Right lobe of liver (tissue), 6 donors: ENCODE data around the gene C10orf67. TPM values are rescaled to one million over a fixed set of nuclear protein-coding genes. Genes with fewer than 3 reads are reported as not detected.
"Not testable (repeated sequence)": the region's sequence is repeated elsewhere in the genome, so short reads cannot be mapped to it uniquely, and the experiment has no call there.

Source experiments
- ATAC-seq, 4 donors: fragments of 200-7000 bp; cut with Tn5 transposase; one replicate each; pipeline ENCODE4 v1.9.1; 2020; ENCODE audit warnings: mild to moderate bottlenecking in 4 of 4, moderate library complexity in 4 of 4
- DNase-seq, 3 donors: peaks; one replicate each; pipeline ENCODE4 v3.0.0-alpha.2; 2020
- H3K27ac ChIP-seq, 3 donors: fragments of 200-600 bp; one replicate each; pipeline ENCODE4 v1.8.0; 2022
- H3K27me3 ChIP-seq, 2 donors: fragments of 200-600 bp; one replicate each; pipeline ENCODE4 v1.8.0; 2022
- H3K36me3 ChIP-seq, 4 donors: fragments of 200-600 bp; sonication (generic) in 1 of 4; one replicate each; pipeline versions ENCODE4 v1.5.1 to v1.8.0; 2017 to 2022; ENCODE audit warnings: control low read depth in 1 of 4
- H3K4me1 ChIP-seq, 4 donors: fragments of 200-600 bp; sonication (generic) in 1 of 4; one replicate each; pipeline versions ENCODE4 v1.5.1 to v1.8.0; 2017 to 2022; ENCODE audit warnings: control low read depth in 1 of 4
- H3K4me3 ChIP-seq, 3 donors: fragments of 200-600 bp; one replicate each; pipeline ENCODE4 v1.8.0; 2022
- H3K9me3 ChIP-seq, 4 donors: fragments of 200-600 bp; sonication (generic) in 1 of 4; one replicate each; pipeline versions ENCODE4 v1.5.1 to v1.8.0; 2017 to 2022; ENCODE audit warnings: control low read depth in 1 of 4
- CTCF ChIP-seq, 4 donors: fragments of 200-600 bp in 3 of 4; fragments of 450-650 bp in 1 of 4; IDR thresholded peaks; one replicate each; pipeline versions ENCODE4 v1.5.1 to v1.8.0; 2016 to 2022; ENCODE audit warnings: antibody characterized with exemption in 4 of 4, mild to moderate bottlenecking in 2 of 4
- POLR2A ChIP-seq: fragments of 450-650 bp; IDR thresholded peaks from one replicate; pipeline ENCODE4 v1.6.1; 2017; ENCODE audit warnings: antibody characterized with exemption, mild to moderate bottlenecking
- WGBS: methylation state at CpG from one replicate; pipeline ENCODE4 v1.1.6; 2018; ENCODE audit warnings: low coverage, low lambda C conversion rate; ENCODE audit not compliant: insufficient coverage; ENCODE audit errors: missing lambda C conversion rate; 5-methylcytosine and 5-hydroxymethylcytosine counted together
- intact Hi-C, 2 donors: fragments of 100-400 bp; cut with DNase I; formaldehyde crosslinking; loops; one replicate each; pipeline versions ENCODE4 v1.11.2 to v1.14.1; 2022
- total RNA-seq, 6 experiments: library from RNA; depleted of rRNA in 2 of 6; stranded (reverse); fragments of >200 nt in 2 of 6; fragmentation: NEBNext Ultra II Directional in 3 of 6; extraction: Animal tissue kit (Norgen Biotek cat#: 25700) in 3 of 6; gene quantifications; one replicate each; pipeline versions ENCODE4 v1.1.0 to v1.2.4, GENCODE V29; 2016 to 2023
- donor health status: DM: no; HTN: yes; CAD: no.
- donor health status: DM: no; HTN: no; CAD: no.
- donor health status: DM: no; HTN: no; CAD: no.
- donor health status: DM: no; HTN: yes; CAD: no.
- donor health status: DM: no; HTN: yes; CAD: no.

The C10orf67 gene
- total RNA-seq, 6 experiments from 2014 or later: not detected

DNA sequence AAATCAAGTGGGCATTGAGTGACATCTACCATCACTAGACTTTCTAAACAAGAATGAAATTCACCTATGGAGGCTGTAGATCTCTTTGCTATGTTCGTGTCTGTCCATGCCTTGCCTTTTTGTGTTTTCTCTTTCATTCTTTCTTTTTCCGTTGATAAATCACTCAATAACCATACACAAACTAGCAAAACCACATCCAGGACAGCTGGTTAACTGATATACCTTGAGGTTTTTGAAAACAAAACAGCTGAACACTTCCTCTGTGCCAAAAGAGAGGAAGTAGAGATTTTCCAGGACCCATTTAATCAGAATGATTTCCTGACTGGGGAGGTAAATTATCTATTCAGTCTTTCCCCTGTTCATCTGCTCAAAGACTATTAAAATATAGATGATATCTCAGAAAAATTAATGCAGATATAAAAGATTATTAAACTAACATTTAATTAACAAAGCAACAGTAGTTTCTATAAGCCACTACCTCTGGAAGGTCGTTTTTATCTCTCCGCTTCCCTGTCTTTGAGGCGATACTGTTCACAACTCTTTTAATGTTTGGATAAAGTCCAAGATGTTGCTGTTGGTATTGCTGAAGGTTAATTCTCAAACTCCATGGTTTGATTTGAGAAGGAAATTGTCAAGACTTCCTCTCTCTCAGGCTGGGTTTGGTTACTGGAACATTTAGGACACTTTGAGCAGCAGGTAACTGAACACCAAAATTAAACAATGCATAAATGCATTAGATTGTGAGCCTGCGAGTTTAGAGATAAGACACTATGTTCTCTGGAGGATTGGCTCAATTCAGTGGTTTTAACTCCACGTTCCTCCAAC lies 24.4 kb upstream of the C10orf67 start:
- no peaks in the 10 kb centered on the region for H3K9me3 ChIP-seq
- ATAC-seq: no peak
- no peak overlapping the region for H3K4me3 ChIP-seq
- intact Hi-C loops: no loop called here
- no peak for DNase-seq
- no peak overlapping the region for H3K27ac ChIP-seq
- H3K27me3 ChIP-seq: no peaks in the 10 kb centered on the region
- H3K4me1 ChIP-seq: no peaks in the 10 kb centered on the region
- TF ChIP-seq CTCF (IDR thresholded peaks at IDR 0.05): no peak
- no peak for TF ChIP-seq POLR2A
- H3K36me3 ChIP-seq: no peaks in the 10 kb centered on the region
- WGBS: 39% methylated on average over 7 of the region's 7 CpGs

DNA sequence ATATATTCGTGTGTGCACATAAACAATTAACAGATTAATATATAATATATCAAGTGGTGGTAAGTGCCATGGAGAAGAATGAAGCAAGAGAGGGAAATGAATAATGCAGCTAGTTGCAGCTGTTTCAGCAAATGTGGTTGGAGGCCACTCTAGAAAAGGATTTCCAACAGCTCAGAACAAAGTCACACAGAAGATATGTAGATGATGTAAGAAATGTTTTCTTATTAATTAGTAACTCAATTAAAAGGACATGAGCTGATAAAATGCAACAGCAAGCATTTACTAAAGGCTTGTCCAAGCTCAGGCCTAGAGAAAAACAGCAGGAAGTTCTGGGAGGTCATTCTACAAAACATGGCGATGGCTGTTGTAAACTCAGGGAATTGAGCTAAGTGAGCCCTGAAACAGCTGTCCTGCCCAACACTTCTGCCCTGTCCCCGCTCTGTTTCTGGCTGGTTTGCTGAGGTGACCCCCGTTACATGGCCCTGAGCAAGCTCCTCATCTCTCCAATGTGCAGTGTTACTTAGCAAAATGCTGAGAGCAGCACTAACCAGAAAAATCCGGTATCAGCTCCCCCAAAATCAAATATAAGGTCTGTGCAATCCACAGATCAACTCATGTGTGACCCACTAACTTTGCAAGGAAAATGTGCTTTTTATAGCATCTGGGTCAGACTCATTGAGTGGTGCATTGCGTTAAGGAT lies 23.4 kb upstream of the C10orf67 start:
- Histone ChIP-seq H3K4me1 (no peaks in the 10 kb centered on the region), H3K4me3 (no peak overlapping the region), H3K27ac (no peak overlapping the region), H3K9me3 (no peaks in the 10 kb centered on the region), H3K36me3 (no peaks in the 10 kb centered on the region), H3K27me3 (no peaks in the 10 kb centered on the region)
- TF ChIP-seq POLR2A: no peak
- no peak for TF ChIP-seq CTCF (IDR thresholded peaks at IDR 0.05)
- WGBS: 77% methylated on average over 6 of the region's 6 CpGs
- intact Hi-C loops: no loop called here
- DNase-seq (no peak), ATAC-seq (no peak)

DNA sequence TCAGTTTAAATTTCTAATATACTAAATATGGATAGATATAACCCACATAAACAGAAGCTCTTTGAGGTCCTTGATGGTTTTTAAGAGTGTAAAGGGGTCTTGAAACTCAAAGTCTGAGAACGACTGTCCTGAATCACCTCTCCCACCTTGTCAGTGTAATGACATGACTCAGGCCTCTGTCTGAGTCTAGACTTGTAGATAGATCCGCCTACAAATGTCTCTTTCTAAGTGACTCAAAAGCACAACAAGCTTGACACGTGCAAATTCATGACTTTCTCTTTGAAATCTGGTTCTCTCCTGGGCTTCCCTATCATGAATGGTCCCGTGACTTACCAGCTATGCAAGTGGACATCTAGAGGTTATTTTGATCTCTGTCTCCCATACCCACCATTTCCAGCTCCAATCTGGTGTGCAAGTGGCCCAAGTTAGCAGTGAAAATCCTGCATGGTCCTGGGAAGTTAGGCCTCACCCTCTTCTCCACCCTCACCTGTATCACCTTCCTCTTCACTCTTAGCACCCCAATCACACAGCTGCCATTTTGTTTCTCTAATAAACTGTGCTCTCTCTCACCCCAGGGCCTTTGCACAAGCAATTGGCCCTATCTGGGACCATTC lies 20.9 kb upstream of the C10orf67 start:
- H3K36me3 ChIP-seq, H3K9me3 ChIP-seq, H3K27ac ChIP-seq, H3K27me3 ChIP-seq, H3K4me3 ChIP-seq, ATAC-seq, DNase-seq, intact Hi-C loops, H3K4me1 ChIP-seq: not testable (repeated sequence)
- WGBS: 78% methylated on average over 4 of the region's 4 CpGs

GRCh38 chr10:23364378-23364777 lies 19.8 kb upstream of the C10orf67 start:
- WGBS: 55% methylated on average over 5 of the region's 5 CpGs
- intact Hi-C loops: no loop called here
- no peaks in the 10 kb centered on the region for H3K27me3 ChIP-seq
- no peak overlapping the region for H3K27ac ChIP-seq
- DNase-seq: no peak
- ATAC-seq: no peak
- no peaks in the 10 kb centered on the region for H3K36me3 ChIP-seq
- H3K4me1 ChIP-seq: no peaks in the 10 kb centered on the region
- H3K9me3 ChIP-seq: no peaks in the 10 kb centered on the region
- TF ChIP-seq CTCF (IDR thresholded peaks at IDR 0.05) (no peak), POLR2A (no peak)
- no peak overlapping the region for H3K4me3 ChIP-seq

- intact Hi-C loops: no loop called here
- Histone ChIP-seq H3K4me3 (no peak overlapping the region), H3K27ac (no peak overlapping the region), H3K9me3 (no peaks in the 10 kb centered on the region), H3K36me3 (no peaks in the 10 kb centered on the region), H3K4me1 (no peaks in the 10 kb centered on the region), H3K27me3 (no peaks in the 10 kb centered on the region)
- 74% methylated on average over 4 of the region's 5 CpGs for WGBS
- DNase-seq (no peak), ATAC-seq (no peak)
- TF ChIP-seq POLR2A (no peak), CTCF (IDR thresholded peaks at IDR 0.05) (no peak)
Measured at GRCh38 chr10:23363793-23364135, 19.2 kb upstream of the C10orf67 start.
